Activated CD4-positive, alpha-beta T cell treated with anti-CD3 and anti-CD28 coated beads, Interleukin-2, amount 10 ng/mL, durations not matched to agents 7 days and 5 days (primary cell): Measurements from ENCODE around the gene RASSF5. TPM values are rescaled to one million over a fixed set of nuclear protein-coding genes. Genes with fewer than 3 reads are reported as not detected.

Source experiments
- CTCF ChIA-PET: fragments of 350-600 bp; sonication (Branson Sonifier 250); formaldehyde crosslinking; loops from one replicate; lab custom pipeline; 2021; ENCODE audit warnings: antibody characterized with exemption; lab: Charles Lee
- POLR2A ChIA-PET: fragments of 350-600 bp; sonication (Branson Sonifier 250); formaldehyde crosslinking; loops from one replicate; lab custom pipeline; 2021; ENCODE audit warnings: antibody characterized with exemption; lab: Charles Lee
- DNase-seq: peaks from one replicate; pipeline ENCODE4 v3.0.0-alpha.2; 2020
- H3K27ac Mint-ChIP-seq: one replicate; pipeline ENCODE4 v1.8.0; 2021; ENCODE audit warnings: mild to moderate bottlenecking, moderate library complexity, mixed read lengths
- H3K27me3 Mint-ChIP-seq: one replicate; pipeline ENCODE4 v1.8.0; 2021; ENCODE audit warnings: mixed read lengths
- H3K36me3 Mint-ChIP-seq: one replicate; pipeline ENCODE4 v1.8.0; 2021; ENCODE audit warnings: low read depth, mixed read lengths
- H3K4me1 Mint-ChIP-seq: one replicate; pipeline ENCODE4 v1.8.0; 2021; ENCODE audit warnings: mixed read lengths
- H3K4me3 Mint-ChIP-seq: one replicate; pipeline ENCODE4 v1.8.0; 2021; ENCODE audit warnings: mild to moderate bottlenecking, moderate library complexity, mixed read lengths
- H3K9me3 Mint-ChIP-seq: one replicate; pipeline ENCODE4 v1.8.0; 2021; ENCODE audit warnings: mixed read lengths
- total RNA-seq, 2 experiments: library from RNA; stranded (reverse); gene quantifications; one replicate each; pipeline ENCODE4 v1.2.3, GENCODE V29; 2021

RASSF5 gene
- total RNA-seq, 2 experiments from 2014 or later, result 185 to 201 TPM

- H3K27me3 Mint-ChIP-seq, result no peaks in the 10 kb centered on the region
- H3K36me3 Mint-ChIP-seq, result peaks cover 53% of the 10 kb centered on the region
- POLR2A ChIA-PET, result interaction anchor here (0.8 kb wide), 1 partner anchor 24 kb away, joined by 3 read pairs; no protein-coding TSS in a partner anchor
- CTCF ChIA-PET, result interaction anchor here (0.9 to 23.2 kb wide), 6 partner anchors 11 to 67 kb away, joined by 3 to 412 read pairs (median 3); no protein-coding TSS in a partner anchor
- H3K27ac Mint-ChIP-seq, result peak overlapping the region; percentile 92
- H3K4me1 Mint-ChIP-seq, result peaks cover 73% of the 10 kb centered on the region
- DNase-seq, result peak; percentile 52
- peak overlapping the region; percentile 87 for H3K4me3 Mint-ChIP-seq
- no peaks in the 10 kb centered on the region for H3K9me3 Mint-ChIP-seq
Measured at GRCh38 chr1:206557636-206558473, 50.5 kb downstream of the RASSF5 start.

DNA sequence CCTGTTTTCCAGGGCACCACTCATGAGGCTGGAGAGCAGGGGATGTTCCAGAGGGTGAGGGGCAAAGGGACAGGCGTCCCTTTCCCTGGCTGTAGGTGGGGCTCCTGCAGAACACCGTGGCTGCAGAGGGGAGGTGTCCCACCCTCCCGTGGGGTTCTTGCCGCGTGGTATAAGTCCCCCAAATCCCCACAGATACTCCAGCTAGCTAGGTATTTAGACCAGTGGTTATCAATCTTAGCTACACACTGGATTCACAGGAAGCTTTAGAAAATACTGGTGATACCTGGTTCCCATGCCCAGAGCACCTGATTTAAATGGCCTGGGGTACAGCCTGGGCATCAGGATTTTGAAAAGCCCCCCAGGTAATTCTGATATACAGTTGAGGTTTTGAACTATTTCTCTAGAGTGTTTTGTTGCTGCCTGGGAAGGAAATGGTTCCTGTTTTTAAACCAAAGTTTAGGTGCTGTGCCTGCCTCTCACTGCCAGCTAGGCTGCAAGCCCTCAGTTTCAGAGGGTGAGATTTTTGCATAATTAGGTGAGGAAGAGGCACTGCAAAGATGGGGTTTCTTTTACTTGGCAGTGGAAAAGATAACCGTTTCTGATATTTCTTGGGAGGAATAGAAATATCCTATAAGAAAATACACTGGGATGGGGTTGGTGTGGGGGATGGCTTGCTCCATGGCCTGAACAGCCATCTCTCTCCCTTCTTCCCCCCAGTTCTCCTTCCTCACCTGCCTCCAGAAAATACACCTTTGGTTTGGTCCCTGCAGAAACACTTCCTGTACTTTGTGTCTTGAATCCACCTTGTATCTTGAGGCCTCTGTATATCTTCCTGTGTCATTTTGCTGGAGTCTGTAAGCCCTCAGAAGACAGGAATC is 51.7 kb downstream of the RASSF5 start:
- no peaks in the 10 kb centered on the region for H3K27me3 Mint-ChIP-seq
- peaks cover 65% of the 10 kb centered on the region for H3K36me3 Mint-ChIP-seq
- peaks cover 73% of the 10 kb centered on the region for H3K4me1 Mint-ChIP-seq
- H3K9me3 Mint-ChIP-seq, result no peaks in the 10 kb centered on the region
- peak overlapping the region; percentile 87 for H3K4me3 Mint-ChIP-seq
- DNase-seq, result no peak
- ChIA-PET POLR2A (interaction anchor here (0.8 kb wide), 1 partner anchor 22 kb away, joined by 3 read pairs; no protein-coding TSS in a partner anchor), CTCF (interaction anchor here (1.1 to 23.2 kb wide), 5 partner anchors 9 to 62 kb away, joined by 3 to 412 read pairs (median 3); no protein-coding TSS in a partner anchor)
- peak overlapping the region; percentile 92 for H3K27ac Mint-ChIP-seq

DNA sequence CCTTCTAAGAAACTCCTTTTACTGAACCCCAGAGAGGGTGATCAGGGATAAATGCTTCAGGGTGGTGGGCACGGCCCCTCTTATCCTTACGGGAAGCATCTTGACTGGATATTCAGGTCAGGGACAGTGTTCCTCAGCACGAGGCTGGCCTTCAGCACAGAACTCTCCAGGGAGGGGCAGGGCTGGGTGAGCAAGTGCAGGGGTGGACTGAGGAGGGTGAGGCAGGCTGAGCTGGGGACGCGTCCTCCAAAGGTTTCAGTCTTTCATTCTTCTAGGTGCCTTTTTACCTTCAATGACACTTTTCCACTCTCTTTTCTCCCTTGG is 52.3 kb downstream of the RASSF5 start:
- no peak for DNase-seq
- Mint-ChIP-seq H3K4me1 (peaks cover 73% of the 10 kb centered on the region), H3K36me3 (peaks cover 71% of the 10 kb centered on the region), H3K9me3 (no peaks in the 10 kb centered on the region), H3K27me3 (no peaks in the 10 kb centered on the region), H3K27ac (peak overlapping the region; percentile 92), H3K4me3 (peak overlapping the region; percentile 87)
- ChIA-PET POLR2A (no interaction called here), CTCF (interaction anchor here (0.7 to 23.2 kb wide), 4 partner anchors 10 to 53 kb away, joined by 3 to 412 read pairs (median 6); partner anchors contain the start of gene EIF2D)

DNA sequence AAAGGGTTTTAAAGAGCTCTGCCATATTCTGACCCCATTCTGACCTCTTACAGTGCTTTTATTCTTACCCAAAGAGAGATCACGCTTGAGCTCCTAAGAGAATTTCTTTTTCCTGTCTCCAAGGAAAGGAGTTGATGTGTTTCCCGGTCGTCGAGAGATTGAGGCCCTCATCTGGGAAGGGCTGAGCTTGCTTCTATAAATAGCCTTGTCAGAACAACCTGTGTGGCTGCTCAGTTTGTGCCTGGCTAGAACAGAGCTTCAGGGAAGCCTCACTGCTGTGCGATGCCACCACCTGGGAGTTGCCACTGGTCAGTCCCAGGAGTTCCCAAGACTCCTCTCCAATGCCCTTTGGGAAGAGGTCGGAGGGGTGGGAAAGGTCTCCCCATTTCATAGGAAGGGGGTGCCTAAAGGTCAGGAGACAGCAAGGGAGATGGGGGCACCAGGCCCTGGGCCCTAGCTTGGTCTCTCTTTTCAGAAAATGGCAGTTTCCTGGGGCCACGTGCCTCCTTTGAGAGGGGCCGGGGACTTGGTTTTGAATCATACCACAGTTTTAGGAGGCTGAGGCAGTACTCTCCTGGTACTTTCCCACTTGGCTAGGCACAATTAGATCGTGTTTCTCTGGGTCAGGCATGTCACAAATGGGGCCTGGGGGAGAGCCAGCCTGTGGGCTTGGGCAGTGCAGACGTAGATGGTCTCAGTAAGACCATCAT is 52.8 kb downstream of the RASSF5 start:
- Mint-ChIP-seq H3K27me3 (no peaks in the 10 kb centered on the region), H3K4me1 (peaks cover 73% of the 10 kb centered on the region), H3K27ac (peak overlapping the region; percentile 92), H3K4me3 (peak overlapping the region; percentile 87), H3K36me3 (peaks cover 76% of the 10 kb centered on the region), H3K9me3 (no peaks in the 10 kb centered on the region)
- no peak for DNase-seq
- ChIA-PET POLR2A (interaction anchor here (1.0 kb wide), 1 partner anchor 18 kb away, joined by 6 read pairs; no protein-coding TSS in a partner anchor), CTCF (interaction anchor here (0.7 to 23.2 kb wide), 6 partner anchors 8 to 53 kb away, joined by 3 to 412 read pairs (median 4); partner anchors contain the start of gene EIF2D)

DNA sequence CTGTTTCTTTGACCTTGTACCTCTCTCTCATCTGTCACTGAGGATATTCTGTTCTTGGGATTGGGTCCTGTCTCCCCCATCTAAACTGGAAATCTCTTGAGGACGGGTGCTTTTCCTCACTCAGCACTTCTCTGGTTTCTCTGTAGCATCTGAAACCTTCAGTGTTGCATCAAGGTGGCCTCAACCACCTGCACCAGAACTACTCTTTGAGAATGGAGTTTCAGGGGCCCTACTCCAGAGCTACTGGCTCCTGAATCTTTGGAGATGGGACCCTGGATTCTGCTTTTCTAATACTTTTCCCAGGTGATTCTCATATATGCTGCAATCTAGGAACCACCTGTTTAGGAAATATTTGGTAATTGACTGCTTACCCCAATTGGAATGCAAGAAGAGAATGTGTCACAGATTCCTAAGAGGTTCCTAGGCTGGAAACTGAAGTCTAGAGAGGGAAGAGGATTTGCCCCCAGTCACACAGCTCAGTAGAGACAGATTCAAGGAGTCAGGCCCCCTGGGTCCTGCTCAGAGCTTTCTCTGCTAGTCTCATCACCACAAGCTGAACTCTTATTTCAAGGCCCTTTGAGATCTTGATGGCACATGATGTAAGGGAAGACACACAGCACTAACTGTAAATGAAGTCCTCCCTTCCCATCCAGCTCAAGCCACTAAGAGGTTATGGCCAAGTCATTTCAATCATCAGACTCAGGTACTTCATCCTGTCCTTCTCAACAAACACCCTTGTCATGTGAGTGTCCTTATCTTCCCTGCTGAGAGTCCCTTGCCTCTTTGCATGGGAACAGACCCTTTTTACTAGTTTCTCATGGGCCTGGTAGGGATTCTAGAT is 56.3 kb downstream of the RASSF5 start:
- ChIA-PET POLR2A (interaction anchor here (1.3 to 1.4 kb wide), 2 partner anchors 17 to 94 kb away, joined by 4 to 7 read pairs; partner anchors contain the start of gene IKBKE), CTCF (interaction anchor here (0.6 to 23.2 kb wide), 10 partner anchors 8 to 73 kb away, joined by 3 to 412 read pairs (median 4); no protein-coding TSS in a partner anchor)
- Mint-ChIP-seq H3K4me1 (peaks cover 92% of the 10 kb centered on the region), H3K27ac (peak overlapping the region; percentile 86), H3K9me3 (no peaks in the 10 kb centered on the region), H3K4me3 (peak overlapping the region; percentile 67), H3K36me3 (peaks cover 98% of the 10 kb centered on the region), H3K27me3 (no peaks in the 10 kb centered on the region)
- DNase-seq, result no peak

DNA sequence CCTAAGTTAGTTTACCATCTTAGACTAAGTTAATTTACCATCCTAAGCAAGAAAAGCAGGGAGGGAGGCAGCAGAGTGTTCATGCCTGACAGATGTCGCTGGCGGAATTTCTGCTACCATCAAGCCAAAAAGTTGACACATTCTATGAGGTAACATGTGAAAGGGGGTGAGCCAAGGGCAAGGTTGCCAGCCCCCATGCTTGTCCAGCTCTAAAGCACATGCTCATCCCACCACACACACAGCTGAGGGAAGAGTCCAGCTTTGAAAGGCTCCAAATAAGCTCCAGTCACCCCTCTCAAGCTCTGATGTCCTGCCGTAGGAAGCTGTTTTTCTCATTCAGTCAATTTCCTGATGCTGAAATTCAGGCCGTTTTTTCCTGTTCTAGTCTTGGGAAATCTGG is 58.7 kb downstream of the RASSF5 start:
- peak overlapping the region; percentile 90 for H3K27ac Mint-ChIP-seq
- DNase-seq, result no peak
- peak overlapping the region; percentile 67 for H3K4me3 Mint-ChIP-seq
- H3K9me3 Mint-ChIP-seq, result no peaks in the 10 kb centered on the region
- no peaks in the 10 kb centered on the region for H3K27me3 Mint-ChIP-seq
- ChIA-PET CTCF (interaction anchor here (0.6 to 23.2 kb wide), 6 partner anchors 14 to 87 kb away, joined by 3 to 412 read pairs (median 4); no protein-coding TSS in a partner anchor), POLR2A (interaction anchor here (1.0 to 1.4 kb wide), 4 partner anchors 9 to 22 kb away, joined by 3 to 5 read pairs (median 4); no protein-coding TSS in a partner anchor)
- peaks cover 92% of the 10 kb centered on the region for H3K36me3 Mint-ChIP-seq
- H3K4me1 Mint-ChIP-seq, result peaks cover 99% of the 10 kb centered on the region

DNA sequence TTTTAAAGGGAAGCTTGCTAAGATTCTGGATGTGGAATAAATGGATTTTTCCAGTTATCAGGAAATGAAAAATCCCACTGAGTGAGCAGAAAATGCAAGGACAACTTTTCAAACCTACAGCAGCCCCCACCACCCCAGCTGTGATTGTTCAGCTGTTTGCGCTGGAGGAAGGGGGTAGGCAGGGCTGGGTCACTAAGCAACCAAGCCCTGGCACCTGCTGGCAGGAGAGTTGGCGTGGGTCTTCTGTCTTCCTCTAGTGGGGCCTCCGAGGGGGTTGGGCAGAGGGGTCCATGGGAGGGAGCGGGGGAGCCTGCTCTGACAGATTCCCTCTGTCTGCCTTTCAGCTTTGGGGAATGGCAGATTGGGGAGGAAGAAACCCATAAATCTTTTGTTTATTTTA is 59.7 kb downstream of the RASSF5 start:
- Mint-ChIP-seq H3K4me3 (peak overlapping the region; percentile 67), H3K36me3 (peaks cover 92% of the 10 kb centered on the region), H3K9me3 (no peaks in the 10 kb centered on the region), H3K4me1 (peaks cover 99% of the 10 kb centered on the region), H3K27ac (peak overlapping the region; percentile 90), H3K27me3 (no peaks in the 10 kb centered on the region)
- ChIA-PET POLR2A (interaction anchor here (1.0 to 1.4 kb wide), 3 partner anchors 11 to 23 kb away, joined by 3 to 5 read pairs (median 4); no protein-coding TSS in a partner anchor), CTCF (interaction anchor here (0.8 to 23.2 kb wide), 5 partner anchors 11 to 46 kb away, joined by 3 to 412 read pairs (median 4); no protein-coding TSS in a partner anchor)
- DNase-seq, result no peak

- no peak for DNase-seq
- POLR2A ChIA-PET, result no interaction called here
- peak overlapping the region; percentile 40 for H3K4me3 Mint-ChIP-seq
- peaks cover 99% of the 10 kb centered on the region for H3K4me1 Mint-ChIP-seq
- H3K27me3 Mint-ChIP-seq, result no peaks in the 10 kb centered on the region
- peak overlapping the region; percentile 90 for H3K27ac Mint-ChIP-seq
- CTCF ChIA-PET, result interaction anchor here (0.8 to 23.2 kb wide), 8 partner anchors 10 to 364 kb away, joined by 3 to 412 read pairs (median 4); no protein-coding TSS in a partner anchor
- H3K9me3 Mint-ChIP-seq, result no peaks in the 10 kb centered on the region
- H3K36me3 Mint-ChIP-seq, result peaks cover 92% of the 10 kb centered on the region
Measured at GRCh38 chr1:206568256-206568655, 60.9 kb downstream of the RASSF5 start.

DNA sequence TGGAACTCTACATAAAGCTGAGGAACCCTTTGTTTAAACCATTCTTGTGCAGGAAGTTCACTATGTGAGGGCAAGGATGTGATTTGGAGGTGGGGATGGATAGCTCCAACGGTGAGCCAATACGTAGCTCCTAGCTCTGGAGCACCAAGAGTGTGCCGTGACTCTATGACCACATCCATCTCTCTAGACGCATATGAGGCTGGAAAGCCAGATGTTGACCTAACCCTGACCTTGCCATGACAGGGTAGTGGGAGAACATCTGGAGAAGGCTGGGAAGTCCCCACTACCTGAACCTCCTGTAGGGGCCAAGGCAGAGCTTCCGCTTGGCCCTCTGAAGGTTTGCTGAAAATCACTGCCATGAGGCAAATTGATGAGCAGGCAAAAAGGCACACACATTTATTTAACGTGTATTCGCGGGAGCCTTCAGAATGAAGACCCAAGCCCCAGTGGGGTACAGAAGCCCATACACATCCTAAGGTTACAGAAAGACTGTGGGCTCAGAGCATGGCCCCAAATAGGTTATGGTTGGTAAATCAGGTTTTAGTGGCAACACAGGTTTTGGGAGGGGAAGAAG is 61.5 kb downstream of the RASSF5 start:
- POLR2A ChIA-PET, result interaction anchor here (0.7 kb wide), 1 partner anchor 103 kb away, joined by 3 read pairs; no protein-coding TSS in a partner anchor
- no peaks in the 10 kb centered on the region for H3K9me3 Mint-ChIP-seq

DNA sequence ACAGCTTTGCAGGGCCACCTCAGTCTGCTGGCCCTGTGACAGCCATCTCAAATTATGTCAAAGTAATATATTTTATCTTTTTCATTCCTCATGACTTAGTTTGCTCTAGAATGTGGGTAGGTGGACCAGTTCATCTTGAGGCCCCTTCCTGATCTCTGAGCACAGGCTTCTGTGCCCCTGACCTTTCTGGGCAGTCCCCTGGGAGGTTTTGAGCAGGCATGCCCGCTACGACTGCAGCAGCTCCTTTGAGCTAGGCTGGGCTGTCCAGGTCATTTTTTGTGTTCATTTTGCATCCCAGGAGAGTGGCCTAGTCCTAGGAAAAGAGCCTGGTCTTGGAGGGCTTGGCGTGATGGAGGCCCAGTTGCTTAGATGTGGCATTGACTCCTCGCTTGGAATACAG is 62.2 kb downstream of the RASSF5 start:
- POLR2A ChIA-PET, result no interaction called here
- H3K9me3 Mint-ChIP-seq, result no peaks in the 10 kb centered on the region
- peak overlapping the region; percentile 57 for H3K27ac Mint-ChIP-seq
- CTCF ChIA-PET, result interaction anchor here (0.7 to 23.2 kb wide), 6 partner anchors 10 to 151 kb away, joined by 3 to 412 read pairs (median 6); no protein-coding TSS in a partner anchor
- DNase-seq, result no peak
- H3K36me3 Mint-ChIP-seq, result peaks cover 89% of the 10 kb centered on the region
- H3K4me1 Mint-ChIP-seq, result peaks cover 99% of the 10 kb centered on the region
- no peaks in the 10 kb centered on the region for H3K27me3 Mint-ChIP-seq
- H3K4me3 Mint-ChIP-seq, result no peak overlapping the region

More for the DNA sequence above, 61.5 kb downstream of the RASSF5 start:
- Mint-ChIP-seq H3K36me3 (peaks cover 91% of the 10 kb centered on the region), H3K27ac (peak overlapping the region; percentile 57), H3K27me3 (no peaks in the 10 kb centered on the region), H3K4me1 (peaks cover 99% of the 10 kb centered on the region), H3K4me3 (peak overlapping the region; percentile 34)
- DNase-seq, result no peak
- CTCF ChIA-PET, result interaction anchor here (0.8 to 23.2 kb wide), 7 partner anchors 10 to 363 kb away, joined by 3 to 412 read pairs (median 5); no protein-coding TSS in a partner anchor
